Posterior cingulate gyrus (tissue), 11 donors: ENCODE measurements around the gene GFI1.
"Not testable (repeated sequence)": the region's sequence is repeated elsewhere in the genome, so short reads cannot be mapped to it uniquely, and the experiment has no call there.

ENCODE experiments used
- DNase-seq, 10 donors: peaks; one replicate each; pipeline versions ENCODE4 v3.0.0 to v3.0.0-alpha.2; 2020 to 2021; ENCODE audit warnings: mixed read lengths in 3 of 10
- intact Hi-C: fragments of 100-400 bp; cut with DNase I; formaldehyde crosslinking; loops from one replicate; pipeline ENCODE4 v1.15.1; 2023

Gene GFI1

GRCh38 chr1:92486251-92487077, at the start of gene GFI1:
GFI1 (minus strand) TSS chr1:92486925; CDS start chr1:92483487, 3,438 bp downstream.
- peak in 1 of 10 donors; percentile 78 for DNase-seq
- intact Hi-C loops = no loop called here

- intact Hi-C loops, DNase-seq: not testable (repeated sequence)
Observed at GRCh38 chr1:92532371-92532770, 45.6 kb upstream of the GFI1 start.

- intact Hi-C loops, DNase-seq: not testable (repeated sequence)
Observed at GRCh38 chr1:92531939-92532338, 45.2 kb upstream of the GFI1 start.

GRCh38 chr1:92527670-92528069, 40.9 kb upstream of the GFI1 start:
- intact Hi-C loops = no loop called here
- DNase-seq = no peak

GRCh38 chr1:92524944-92525590, 38.3 kb upstream of the GFI1 start:
- intact Hi-C loops = not testable (repeated sequence)

GRCh38 chr1:92519043-92519442, 32.3 kb upstream of the GFI1 start:
- intact Hi-C loops = no loop called here
- no peak for DNase-seq

More at GRCh38 chr1:92524944-92525590, 38.3 kb upstream of the GFI1 start:
- DNase-seq = not testable (repeated sequence)

GRCh38 chr1:92516574-92516973, 29.8 kb upstream of the GFI1 start:
- intact Hi-C loops = no loop called here

GRCh38 chr1:92515796-92516201, 29.1 kb upstream of the GFI1 start:
- intact Hi-C loops = no loop called here

More at GRCh38 chr1:92516574-92516973, 29.8 kb upstream of the GFI1 start:
- DNase-seq = no peak

GRCh38 chr1:92511541-92511940, 24.8 kb upstream of the GFI1 start:
- intact Hi-C loops = no loop called here
- no peak for DNase-seq

More at GRCh38 chr1:92515796-92516201, 29.1 kb upstream of the GFI1 start:
- no peak for DNase-seq

- intact Hi-C loops = no loop called here
- DNase-seq = no peak
Observed at GRCh38 chr1:92509619-92510018, 22.9 kb upstream of the GFI1 start.

GRCh38 chr1:92505015-92505692, 18.4 kb upstream of the GFI1 start:
- intact Hi-C loops = no loop called here
- DNase-seq = no peak

- intact Hi-C loops = no loop called here
- no peak for DNase-seq
Observed at GRCh38 chr1:92504291-92505014, 17.7 kb upstream of the GFI1 start.

GRCh38 chr1:92503926-92504285, 17.2 kb upstream of the GFI1 start:
- no peak for DNase-seq
- intact Hi-C loops = no loop called here

GRCh38 chr1:92503043-92503925, 16.6 kb upstream of the GFI1 start:
- intact Hi-C loops = no loop called here

GRCh38 chr1:92502247-92502646, 15.5 kb upstream of the GFI1 start:
- intact Hi-C loops = no loop called here

More at GRCh38 chr1:92503043-92503925, 16.6 kb upstream of the GFI1 start:
- no peak for DNase-seq

GRCh38 chr1:92500552-92500951, 13.8 kb upstream of the GFI1 start:
- intact Hi-C loops = no loop called here
- no peak for DNase-seq

More at GRCh38 chr1:92502247-92502646, 15.5 kb upstream of the GFI1 start:
- DNase-seq = no peak

GRCh38 chr1:92495392-92496063, 8.8 kb upstream of the GFI1 start:
- DNase-seq = no peak

GRCh38 chr1:92494485-92495141, 7.9 kb upstream of the GFI1 start:
- intact Hi-C loops = no loop called here
- DNase-seq = no peak

More at GRCh38 chr1:92495392-92496063, 8.8 kb upstream of the GFI1 start:
- intact Hi-C loops = no loop called here
